ENCODE results near the gene HNRNPUL1.
"Not testable (repeated sequence)": the region's sequence is repeated elsewhere in the genome, so short reads cannot be mapped to it uniquely, and the experiment has no call there.

HNRNPUL1 gene

DNA sequence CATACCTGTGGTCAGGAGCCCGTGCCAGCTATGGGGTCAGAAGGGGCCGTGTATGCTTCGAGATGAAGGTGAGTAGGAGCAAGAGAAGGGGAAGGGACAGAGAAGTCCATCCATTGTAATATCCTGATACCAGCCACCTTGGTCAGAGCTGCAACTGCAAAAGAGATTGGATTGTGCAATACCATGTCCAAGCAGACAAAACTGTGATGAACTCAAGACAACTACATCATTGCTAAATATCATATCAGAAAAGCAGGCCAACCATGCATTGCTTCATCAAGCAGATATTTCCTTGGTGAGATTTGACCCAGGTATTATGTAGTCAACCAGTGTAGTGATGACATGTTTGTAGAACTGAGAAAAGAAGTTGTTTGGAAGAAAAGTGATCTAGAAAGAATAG lies 12.1 kb downstream of the HNRNPUL1 start:
- DNase-seq (ENCODE audit: low read depth in 2 of 2), result no peak

DNA sequence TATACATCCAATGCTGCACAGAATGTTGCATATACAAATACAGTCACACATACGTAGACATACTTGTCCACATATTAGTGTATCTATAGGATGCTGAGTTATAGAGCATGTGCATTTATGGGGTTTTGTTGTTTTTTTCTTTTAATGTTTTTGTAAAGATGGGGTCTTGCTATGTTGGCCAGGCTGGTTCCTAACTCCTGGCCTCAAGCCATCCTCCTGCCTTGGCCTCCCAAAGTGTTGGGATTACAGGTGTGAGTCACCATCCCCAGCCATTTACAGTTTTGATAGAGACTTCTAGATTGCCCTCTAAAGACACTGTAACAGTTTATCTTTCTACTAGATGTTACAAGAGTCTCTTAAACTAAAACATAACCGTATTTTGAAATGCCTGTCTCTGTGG lies 14.3 kb downstream of the HNRNPUL1 start:
- DNase-seq (ENCODE audit: low read depth in 2 of 2), result no peak

DNA sequence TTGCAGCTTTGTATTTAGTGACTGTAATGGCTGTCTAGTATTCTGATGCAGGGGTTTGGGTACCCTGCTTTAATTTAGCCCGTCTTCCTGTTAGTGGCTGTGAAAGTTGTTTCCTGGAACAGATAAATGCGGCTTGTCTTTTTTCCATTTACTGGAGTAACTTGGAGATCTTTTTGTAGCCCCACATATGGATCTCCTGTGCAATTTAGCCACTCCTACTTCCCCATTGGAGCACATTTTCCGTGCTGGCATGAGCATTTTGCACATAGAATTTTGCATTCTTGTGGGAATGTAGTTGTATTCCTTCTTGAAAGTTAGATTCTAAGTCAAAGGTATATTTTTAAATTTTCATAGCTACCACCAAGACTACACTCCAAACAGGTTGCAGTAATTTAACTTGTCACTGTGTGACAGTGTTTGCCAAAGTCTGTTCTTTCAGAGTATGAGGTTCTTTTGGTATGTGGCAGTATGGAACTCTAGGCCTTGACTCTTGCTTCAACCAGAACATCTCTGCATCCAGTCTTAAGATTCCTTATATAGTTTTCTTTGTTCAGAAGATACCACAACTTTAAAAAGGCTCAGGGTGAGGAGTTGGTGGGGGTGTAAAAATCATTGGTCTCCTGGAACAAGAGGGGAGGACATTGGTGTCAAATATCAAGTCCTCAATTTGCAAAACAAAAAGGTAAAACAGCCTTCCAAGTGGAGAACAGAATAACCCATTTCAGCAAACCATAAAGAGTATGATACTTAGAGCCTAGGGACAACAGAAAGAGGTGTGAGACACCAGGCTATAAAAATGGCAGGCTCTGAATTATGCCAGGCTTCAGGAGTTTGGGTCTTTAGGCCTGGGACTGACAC lies 24.7 kb downstream of the HNRNPUL1 start:
- DNase-seq (ENCODE audit: low read depth in 2 of 2), result no peak

DNA sequence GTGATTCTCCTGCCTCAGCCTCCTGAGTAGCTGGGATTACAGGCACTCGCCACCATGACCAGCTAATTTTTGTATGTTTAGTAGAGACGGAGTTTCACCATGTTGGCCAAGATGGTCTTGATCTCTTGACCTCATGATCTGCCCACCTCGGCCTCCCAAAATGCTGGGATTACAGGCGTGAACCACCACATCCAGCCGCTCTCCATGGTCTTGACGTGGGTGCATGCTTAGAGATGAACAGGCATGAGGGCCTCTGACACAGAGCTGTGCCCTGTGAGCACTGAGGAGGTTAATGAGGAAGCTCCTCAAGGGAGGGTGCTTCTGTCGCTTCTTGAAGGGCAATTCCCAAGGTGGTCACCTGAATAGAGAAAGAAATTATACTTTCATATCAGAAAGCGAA lies 25.6 kb downstream of the HNRNPUL1 start:
- DNase-seq (ENCODE audit: low read depth in 2 of 2), result not testable (repeated sequence)

DNA sequence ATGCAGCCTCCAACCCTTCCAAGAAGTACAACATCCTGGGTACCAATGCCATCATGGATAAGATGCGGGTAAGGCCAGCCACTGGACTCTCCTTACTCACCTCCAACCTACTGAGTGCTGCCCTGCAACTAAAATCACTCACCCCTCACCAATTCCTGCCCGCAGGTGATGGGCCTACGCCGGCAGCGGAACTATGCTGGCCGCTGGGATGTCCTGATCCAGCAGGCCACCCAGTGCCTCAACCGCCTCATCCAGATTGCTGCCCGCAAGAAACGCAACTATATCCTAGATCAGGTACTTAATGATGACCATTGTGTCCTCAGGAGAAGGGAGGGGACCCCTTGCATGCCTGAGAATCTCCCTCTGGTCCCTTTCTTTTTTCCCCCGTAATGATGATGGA lies 30.2 kb downstream of the HNRNPUL1 start:
- no peak for DNase-seq (ENCODE audit: low read depth in 2 of 2)

DNA sequence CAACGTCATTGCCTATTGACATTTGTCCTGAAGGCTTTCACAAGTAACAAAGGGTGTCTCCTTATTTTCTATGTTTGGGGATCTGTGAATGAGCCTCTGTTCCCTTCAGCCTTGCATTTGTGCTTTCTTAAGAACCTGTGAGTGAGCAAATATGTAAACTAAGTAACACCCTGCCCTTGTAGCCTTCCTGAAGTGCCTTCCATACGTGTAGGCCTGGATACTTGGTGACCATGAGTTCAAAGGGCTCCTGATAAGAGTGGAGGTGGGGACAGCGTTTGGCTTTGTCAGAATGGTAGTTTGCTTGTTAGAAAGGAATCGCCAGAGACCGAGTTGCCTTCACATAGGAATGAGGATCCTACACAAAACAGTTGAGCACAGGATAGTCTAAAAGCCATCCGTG lies 31.3 kb downstream of the HNRNPUL1 start:
- DNase-seq (ENCODE audit: low read depth in 2 of 2), result no peak

DNA sequence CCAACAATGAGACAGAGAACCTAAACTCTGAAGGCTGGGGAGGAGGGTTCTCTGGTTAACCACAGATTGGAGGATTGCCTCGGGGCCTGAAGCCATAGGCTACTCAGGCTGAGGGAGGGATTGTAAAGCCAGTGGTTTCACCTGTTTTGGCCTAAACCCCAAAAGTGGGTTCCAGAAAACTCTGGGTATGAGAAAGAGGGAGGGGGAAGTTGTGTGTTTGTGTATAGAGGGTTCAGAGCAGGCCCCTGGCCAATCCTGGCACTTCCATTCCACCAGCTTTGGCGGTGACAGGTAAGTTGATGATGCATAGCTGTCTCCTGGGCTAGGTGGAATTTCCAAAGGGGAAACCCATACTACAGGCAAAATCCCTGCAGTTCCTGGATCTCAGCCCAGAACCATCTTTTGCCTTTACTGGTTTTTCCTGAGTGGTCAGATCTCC lies 32.3 kb downstream of the HNRNPUL1 start:
- no peak for DNase-seq (ENCODE audit: low read depth in 2 of 2)

DNA sequence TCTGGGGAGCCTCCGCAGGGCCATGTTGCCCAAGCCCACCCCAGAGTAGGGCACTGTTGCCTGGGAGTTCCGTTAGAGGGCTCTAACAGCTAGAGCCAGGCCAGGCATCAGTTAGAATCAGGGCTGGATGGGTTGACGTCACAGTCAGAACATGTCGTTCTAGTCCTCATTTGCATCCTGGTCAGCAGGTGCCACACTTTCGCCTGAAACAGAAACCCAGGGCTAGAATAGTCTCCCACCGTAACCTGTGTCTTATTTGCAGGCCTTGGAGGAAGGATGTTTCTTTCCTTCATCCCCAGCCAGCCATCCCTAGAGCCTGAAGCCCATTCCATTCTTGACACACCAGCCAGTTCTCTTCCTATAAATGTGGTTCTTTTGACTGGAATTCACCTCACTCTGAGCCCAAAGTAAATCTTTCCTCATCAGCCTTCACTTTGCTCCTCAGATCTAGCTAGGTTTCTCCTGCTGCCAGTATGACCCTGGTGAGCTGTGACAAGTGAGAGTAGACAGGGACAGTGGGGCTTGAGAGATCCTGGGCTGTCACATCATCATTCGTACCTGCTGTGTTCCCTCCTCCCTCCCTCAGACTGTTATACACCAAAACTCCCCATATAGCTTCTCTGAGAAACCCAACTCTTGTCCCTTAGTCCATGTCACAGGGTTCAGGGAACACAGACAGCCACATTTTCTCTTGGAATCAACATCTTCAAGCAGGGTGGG lies 33.6 kb downstream of the HNRNPUL1 start:
- DNase-seq (ENCODE audit: low read depth in 2 of 2), result no peak

DNA sequence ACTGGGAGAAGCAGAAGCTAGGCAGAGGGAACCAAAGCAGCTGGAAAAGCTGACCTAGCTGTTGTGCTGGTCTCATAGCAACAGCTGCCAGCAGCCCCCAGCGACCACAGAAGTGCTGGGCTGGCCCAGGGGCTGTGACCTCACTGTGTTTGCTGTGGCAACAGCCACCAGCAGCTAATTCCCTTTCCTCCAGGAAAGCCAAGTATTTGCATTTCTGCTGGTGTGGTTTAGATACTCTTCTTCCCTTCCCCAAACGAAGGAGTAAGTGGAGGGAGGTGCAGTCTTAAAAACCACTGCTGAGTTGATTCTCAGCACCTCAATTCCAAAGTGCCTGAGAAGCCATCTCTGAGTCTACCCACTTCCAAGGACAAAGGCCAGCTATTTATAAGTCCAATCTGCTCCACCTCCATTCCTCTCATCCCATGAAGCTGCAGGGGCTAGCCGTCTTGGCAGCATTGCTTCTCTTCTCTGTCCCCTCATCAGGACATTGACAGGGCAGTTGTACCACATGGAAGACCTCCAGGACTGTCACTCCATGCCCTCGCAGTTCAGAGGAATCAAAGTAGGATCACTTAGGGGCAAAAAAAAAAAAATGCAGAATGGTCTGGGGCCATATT lies 34.3 kb downstream of the HNRNPUL1 start:
- DNase-seq (ENCODE audit: low read depth in 2 of 2), result no peak

DNA sequence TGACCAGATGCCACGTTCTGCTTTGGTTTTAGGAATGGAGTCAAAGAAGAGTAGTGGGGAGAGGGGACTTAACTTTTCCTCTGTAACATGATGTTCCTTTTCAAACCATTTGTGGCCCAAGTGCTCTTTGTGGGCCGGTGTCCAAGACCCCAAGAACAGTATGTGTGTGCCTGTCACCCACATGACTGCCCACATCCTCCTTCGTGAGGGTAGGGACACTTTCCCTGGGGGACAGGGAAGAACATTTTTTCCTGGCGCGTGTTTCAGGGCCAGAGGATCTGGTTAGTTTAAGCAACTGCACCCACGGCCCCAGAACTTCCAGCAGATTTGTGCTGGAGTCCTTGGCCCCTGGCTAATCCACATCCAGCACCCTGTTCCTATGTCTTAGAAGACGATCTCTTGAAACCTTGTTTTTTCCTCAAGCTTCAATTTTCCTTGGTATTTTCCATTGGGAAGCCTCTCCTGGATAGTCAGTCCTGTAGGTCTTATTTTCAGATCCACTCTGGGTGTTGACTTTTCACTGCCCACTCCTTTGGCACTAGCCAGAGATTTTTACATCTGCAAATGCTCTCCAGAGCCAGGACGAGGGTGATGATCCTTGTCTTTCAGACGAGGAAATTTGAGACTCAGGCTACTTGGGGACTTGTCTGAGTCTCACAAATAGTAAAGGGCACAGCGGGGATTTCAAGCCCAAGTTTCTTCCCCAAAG lies 35.0 kb downstream of the HNRNPUL1 start:
- no peak for DNase-seq (ENCODE audit: low read depth in 2 of 2)

DNA sequence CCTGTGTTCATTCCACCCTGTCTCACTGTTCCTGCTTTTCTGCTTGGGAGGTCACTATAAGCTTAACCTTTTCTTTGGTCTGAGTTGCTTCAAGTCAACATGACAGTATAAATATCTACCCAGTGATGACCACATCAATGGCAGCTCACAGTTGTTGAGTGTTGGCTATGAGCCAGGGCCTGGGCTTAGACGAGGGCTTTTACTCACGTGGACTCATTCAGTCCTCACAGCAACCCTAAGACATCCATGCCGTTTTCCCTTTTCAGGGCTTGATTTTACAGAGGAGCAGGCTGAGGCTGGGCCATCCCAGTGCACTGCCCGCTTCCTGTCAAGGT lies 35.5 kb downstream of the HNRNPUL1 start:
- DNase-seq (ENCODE audit: low read depth in 2 of 2), result peak in 1 of 2 donors; percentile 33

DNA sequence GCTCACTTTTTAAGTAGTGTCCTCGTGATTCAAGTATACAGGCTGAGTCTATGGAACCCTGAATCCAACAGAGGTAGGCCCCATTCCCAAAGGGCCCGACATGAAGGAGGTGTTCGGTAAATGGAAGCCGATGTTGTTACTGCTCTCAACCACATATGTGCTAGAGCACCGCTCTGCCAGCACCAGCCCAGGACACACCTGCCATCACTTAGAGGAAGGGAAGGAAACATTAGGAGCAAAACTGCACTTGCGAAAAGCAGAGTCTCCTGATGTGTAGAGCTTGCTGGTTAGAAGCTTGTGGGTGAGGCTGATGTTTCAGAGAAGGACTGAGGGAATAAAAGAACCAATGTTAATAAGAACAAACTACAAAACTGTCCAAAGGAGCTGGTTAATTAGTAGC lies 36.4 kb downstream of the HNRNPUL1 start:
- no peak for DNase-seq (ENCODE audit: low read depth in 2 of 2)

DNA sequence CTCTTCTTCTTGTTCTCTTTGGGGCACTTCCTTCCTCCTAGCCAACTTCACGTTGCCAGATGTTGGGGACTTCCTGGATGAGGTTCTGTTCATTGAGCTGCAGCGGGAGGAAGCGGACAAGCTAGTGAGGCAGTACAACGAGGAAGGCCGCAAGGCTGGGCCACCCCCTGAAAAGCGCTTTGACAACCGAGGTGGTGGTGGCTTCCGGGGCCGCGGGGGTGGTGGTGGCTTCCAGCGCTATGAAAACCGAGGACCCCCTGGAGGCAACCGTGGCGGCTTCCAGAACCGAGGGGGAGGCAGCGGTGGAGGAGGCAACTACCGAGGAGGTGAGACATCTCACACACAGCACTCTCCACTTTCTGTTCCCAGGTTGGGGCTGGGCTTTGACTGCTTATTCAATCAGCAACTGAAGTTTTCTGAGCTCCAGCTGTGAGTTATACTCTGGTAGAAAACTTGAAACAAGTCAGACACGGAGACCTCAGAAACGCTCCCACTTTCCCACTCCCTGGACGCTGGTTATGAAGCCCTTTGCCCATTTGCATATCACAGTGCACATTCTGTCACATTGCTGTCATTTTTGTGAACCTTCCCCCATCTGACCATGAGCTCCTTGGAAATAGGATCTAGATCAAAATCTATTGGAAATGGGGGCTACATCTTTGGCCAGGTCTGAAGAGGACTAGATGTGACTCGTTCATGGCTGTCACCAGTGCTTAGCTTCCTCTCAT lies 38.6 kb downstream of the HNRNPUL1 start:
- DNase-seq (ENCODE audit: low read depth in 2 of 2), result no peak

DNA sequence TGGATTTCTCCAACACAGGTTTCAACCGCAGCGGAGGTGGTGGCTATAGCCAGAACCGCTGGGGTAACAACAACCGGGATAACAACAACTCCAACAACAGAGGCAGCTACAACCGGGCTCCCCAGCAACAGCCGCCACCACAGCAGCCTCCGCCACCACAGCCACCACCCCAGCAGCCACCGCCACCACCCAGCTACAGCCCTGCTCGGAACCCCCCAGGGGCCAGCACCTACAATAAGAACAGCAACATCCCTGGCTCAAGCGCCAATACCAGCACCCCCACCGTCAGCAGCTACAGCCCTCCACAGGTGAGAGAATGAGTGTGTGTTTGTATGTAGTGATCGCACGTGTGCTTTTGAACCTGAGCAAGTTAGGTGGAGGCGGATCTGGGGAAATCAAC lies 39.8 kb downstream of the HNRNPUL1 start:
- DNase-seq (ENCODE audit: low read depth in 2 of 2), result no peak

DNA sequence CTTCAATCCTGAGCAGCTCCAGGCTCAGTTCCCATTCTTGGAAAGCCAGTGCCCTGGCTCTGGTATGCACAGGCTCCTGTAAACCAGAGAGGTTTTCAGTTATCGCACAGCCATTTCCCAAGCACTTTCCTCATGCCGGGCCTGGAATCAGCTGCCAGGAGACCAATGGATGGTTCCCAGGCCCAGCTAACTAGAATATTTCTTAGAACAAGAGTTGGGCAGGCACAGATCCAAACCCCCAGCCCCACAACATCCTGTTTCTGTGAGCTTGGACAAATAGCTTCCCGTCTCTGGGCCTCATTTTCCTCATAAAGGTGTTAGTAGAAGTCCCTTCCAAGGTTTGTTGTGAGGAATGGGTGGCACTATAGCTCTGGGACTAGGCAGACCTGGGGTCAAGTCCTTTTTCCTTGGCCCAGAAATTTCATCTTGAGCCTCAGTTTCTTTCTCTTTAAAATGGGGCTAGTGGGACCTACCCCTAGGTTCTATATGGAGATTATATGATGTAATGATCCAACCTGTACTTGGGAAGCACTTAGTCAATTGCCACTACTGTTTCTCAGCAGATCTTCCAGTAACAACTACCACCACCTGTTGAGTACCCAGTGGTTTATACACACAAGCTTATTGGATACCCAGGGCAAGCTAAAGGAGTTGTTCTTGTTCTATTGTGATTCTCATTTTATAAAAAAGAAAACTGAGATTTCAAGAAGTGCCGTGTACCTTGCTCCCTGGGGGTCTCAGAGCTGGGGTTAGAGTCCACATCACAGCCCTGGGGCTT lies 40.7 kb downstream of the HNRNPUL1 start:
- no peak for DNase-seq (ENCODE audit: low read depth in 2 of 2)

DNA sequence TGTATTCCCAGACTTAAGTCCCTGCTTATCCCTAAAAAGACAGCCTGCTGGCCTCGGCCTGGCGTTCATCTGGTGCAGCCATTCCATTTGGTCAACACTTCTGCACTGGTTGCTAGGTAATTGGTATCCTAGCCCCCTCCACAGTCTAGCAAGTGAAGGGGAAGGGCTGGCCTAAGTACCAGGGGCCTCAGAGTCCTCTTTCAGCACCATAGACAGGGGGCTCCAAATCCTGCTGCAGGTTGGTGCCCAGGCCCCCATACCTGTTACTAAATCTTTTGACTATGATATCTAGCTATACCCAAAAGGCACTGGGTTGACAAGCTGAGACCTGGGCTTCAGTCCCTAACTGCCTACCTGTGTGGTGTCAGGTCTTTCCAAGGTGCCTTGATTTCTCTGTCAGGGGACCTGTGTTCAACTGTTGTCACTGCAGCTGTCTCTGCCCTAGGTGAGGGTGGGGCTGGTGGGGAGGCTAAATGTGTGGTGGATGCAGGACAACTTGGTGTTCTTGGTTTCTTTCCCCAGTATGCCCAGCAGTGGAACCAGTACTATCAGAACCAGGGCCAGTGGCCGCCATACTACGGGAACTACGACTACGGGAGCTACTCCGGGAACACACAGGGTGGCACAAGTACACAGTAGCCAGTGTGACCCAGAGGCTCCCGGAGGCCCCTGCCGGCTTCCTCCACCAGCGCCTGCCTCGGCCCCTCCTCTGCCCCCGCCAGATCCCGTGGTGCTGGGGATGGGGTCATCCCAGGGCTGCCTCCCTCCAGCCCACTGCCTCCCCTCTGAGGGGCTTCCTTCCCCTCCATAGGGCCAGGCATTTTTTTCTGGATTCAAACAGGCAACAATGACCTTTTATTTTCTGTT lies 42.0 kb downstream of the HNRNPUL1 start:
- DNase-seq (ENCODE audit: low read depth in 2 of 2), result no peak

DNA sequence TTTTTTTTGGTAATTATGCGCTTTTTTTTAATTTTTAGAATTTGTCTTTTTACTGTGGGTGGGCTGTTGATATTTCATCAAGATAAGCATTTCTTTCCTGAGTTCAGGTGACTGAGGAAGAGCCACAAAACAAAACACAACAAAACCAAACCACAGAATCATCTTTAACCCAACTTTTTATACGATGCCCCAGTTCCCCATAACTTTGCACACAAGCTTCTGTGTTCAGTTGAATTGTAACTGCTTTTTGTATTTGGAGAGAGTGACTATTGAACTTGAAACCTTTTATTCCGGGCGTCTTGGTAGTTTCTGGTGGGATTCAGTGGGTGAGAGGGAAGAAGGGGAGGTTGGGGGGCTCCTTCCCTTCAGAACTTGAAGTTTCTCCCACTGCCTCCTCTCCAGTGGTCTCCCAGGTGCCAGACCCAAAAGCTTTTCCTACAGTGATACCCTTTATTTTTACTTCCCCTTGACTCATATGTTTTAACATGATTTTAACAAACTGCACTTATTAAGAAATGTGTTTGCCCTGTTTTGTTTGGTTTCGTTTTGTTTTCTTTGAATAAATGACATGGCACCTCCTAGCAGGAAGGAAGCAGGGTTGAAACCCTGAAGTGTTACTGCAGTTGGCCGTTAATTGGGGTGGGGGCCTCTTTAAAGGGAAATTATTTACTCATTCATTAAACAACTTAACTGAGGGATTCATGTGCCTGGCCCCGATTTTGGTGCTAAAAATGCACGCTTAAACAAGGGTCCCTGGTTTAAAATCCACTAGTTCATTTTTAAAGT lies 43.1 kb downstream of the HNRNPUL1 start:
- DNase-seq (ENCODE audit: low read depth in 2 of 2), result no peak

DNA sequence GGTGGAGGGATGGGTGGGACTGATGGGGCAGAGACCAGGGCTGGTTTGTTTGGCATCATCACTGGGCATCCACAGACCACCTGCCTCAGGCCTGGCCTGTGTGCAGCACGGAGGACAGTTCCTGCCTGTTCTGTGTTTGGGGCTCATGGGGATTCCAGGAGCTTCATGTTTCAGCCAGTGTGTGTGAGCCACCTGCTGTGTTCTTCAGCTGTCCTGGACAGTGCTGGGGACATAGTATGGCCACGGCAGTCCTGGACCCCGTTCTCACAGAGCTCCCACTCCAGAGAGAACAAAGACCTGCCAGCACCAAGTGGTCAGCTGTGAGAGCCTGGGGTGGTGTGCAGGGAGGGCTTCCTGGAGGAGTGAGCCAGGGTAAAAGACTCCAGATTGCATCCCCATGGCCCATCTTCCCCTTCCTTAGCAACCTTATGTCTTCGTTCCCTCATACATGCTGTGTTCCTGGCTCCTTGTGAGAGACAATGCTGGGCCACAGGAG lies 43.8 kb downstream of the HNRNPUL1 start:
- no peak for DNase-seq (ENCODE audit: low read depth in 2 of 2)
